ENCODE measurements around the gene PLTP. TPM values are rescaled to one million over a fixed set of nuclear protein-coding genes. Genes with fewer than 3 reads are reported as not detected.

The PLTP gene
- total RNA-seq, 1 experiment from 2014 or later: 62.5 TPM

DNA sequence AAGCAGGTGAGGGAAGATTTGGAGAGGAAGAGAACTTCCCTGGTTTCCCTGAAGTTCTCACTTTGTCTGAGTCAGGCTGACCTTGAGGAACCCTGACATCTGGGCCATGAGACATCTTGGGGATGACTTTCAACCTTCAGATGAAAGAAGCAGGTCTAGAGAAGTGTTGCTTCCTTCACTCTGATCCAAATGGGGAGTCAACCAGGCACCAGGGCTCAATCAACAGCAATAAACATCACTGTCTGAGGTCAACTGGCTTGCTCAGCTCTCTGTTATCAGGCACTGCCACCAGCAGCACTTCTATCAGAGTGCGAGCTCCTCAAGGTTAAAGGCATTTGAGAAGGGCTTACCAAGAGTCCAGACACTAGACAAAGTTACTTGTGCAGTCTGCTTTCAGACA is 61.0 kb downstream of the PLTP start:
- Histone ChIP-seq H2AK5ac (ENCODE audit: insufficient read length, low read length) (no peak overlapping the region), H4K8ac (replicated peaks; ENCODE audit: insufficient read length, low read depth, low read length) (no peak overlapping the region), H3K18ac (ENCODE audit: insufficient read length, low read depth, low read length) (no peak overlapping the region), H3K4ac (ENCODE audit: low read depth, low read length) (no peak overlapping the region), H3K56ac (ENCODE audit: insufficient read length, low read depth, low read length) (no peak overlapping the region), H3K9me3 (ENCODE audit: control insufficient read depth, low read depth, low read length) (no peaks in the 10 kb centered on the region), H4K20me1 (ENCODE audit: control insufficient read depth, insufficient read depth, insufficient read length) (no peaks in the 10 kb centered on the region), H2BK120ac (ENCODE audit: low read depth, low read length, poor library complexity, severe bottlenecking) (no peak overlapping the region), H2AFZ (ENCODE audit: low read length) (no peak overlapping the region), H3K79me1 (ENCODE audit: insufficient read depth, low read depth, low read length, poor library complexity, severe bottlenecking) (no peaks in the 10 kb centered on the region), H2BK5ac (ENCODE audit: insufficient read length, low read length) (no peak overlapping the region), H2BK15ac (ENCODE audit: low read depth, low read length) (no peak overlapping the region), H3K79me2 (ENCODE audit: insufficient read depth, low read length) (no peaks in the 10 kb centered on the region), H3K23me2 (ENCODE audit: insufficient read length, low read depth, low read length, poor library complexity, severe bottlenecking) (no peaks in the 10 kb centered on the region), H3T11ph (ENCODE audit: low read length) (no peak overlapping the region), H2BK12ac (ENCODE audit: insufficient read length, low read depth, low read length) (no peak overlapping the region), H3K4me2 (ENCODE audit: insufficient read depth, insufficient read length, low read length) (no peak overlapping the region), H3K4me1 (ENCODE audit: insufficient read depth, low read length) (peaks cover 12% of the 10 kb centered on the region; the same call in 1 of the 2 replicates), H3K23ac (ENCODE audit: insufficient read length, low read depth, low read length) (no peak overlapping the region), H3K14ac (ENCODE audit: insufficient read depth, low read length) (no peak overlapping the region), H4K5ac (ENCODE audit: insufficient read length, low read depth, low read length) (no peak overlapping the region), H3K27me3 (ENCODE audit: insufficient read depth, low read length) (no peaks in the 10 kb centered on the region), H2BK20ac (ENCODE audit: low read depth, low read length, poor library complexity, severe bottlenecking) (no peak overlapping the region), H3K9ac (ENCODE audit: extremely low read depth, insufficient read length, low read length) (no peak overlapping the region), H3K27ac (ENCODE audit: insufficient read length, low read depth, low read length) (no peak overlapping the region), H4K91ac (ENCODE audit: insufficient read length, low read depth, low read length) (no peak overlapping the region)
- Mint-ChIP-seq H3K27ac (peak overlapping the region in 2 of 3 experiments; percentile 62 to 83; a peak in 3 of 7 replicates), H3K4me1 (peaks cover 36 to 38% of the 10 kb centered on the region in 2 experiments), H3K9me3 (no peaks in the 10 kb centered on the region), H3K27me3 (ENCODE audit: low read depth) (no peaks in the 10 kb centered on the region), H3K4me3 (no peak overlapping the region), H3K36me3 (ENCODE audit: insufficient read depth in 1 of 3, low read depth in 3 of 3) (peaks cover 8 to 43% (median 29%) of the 10 kb centered on the region in 3 experiments; a peak in 6 of 7 replicates)
- no CpG with 5 or more reads among the region's 1 CpG for WGBS (ENCODE audit: extremely low coverage, insufficient read length, low lambda C conversion rate)
- DNase-seq: no peak
- TF ChIP-seq CTCF (conservative IDR thresholded peaks at IDR 0.05): no peak
